Testis (tissue), 2 donors: Measurements from ENCODE around the gene ASIC2.

Source experiments
- POLR2A ChIP-seq: fragments of 450-650 bp; IDR thresholded peaks from one replicate; pipeline ENCODE4 v1.6.1; 2017; ENCODE audit warnings: antibody characterized with exemption, mild to moderate bottlenecking, moderate library complexity
- TF ChIP-seq, protein P1 (sequence below), 3 experiments: fragments of 450-650 bp in 2 of 3; fragments of 200-600 bp in 1 of 3; sonication (generic) in 1 of 3; IDR thresholded peaks; one replicate each; pipeline ENCODE4 v1.5.1; 2016 to 2019; ENCODE audit warnings: antibody characterized with exemption in 3 of 3, mild to moderate bottlenecking in 2 of 3, moderate library complexity in 1 of 3

- TF ChIP-seq, protein P1, sequence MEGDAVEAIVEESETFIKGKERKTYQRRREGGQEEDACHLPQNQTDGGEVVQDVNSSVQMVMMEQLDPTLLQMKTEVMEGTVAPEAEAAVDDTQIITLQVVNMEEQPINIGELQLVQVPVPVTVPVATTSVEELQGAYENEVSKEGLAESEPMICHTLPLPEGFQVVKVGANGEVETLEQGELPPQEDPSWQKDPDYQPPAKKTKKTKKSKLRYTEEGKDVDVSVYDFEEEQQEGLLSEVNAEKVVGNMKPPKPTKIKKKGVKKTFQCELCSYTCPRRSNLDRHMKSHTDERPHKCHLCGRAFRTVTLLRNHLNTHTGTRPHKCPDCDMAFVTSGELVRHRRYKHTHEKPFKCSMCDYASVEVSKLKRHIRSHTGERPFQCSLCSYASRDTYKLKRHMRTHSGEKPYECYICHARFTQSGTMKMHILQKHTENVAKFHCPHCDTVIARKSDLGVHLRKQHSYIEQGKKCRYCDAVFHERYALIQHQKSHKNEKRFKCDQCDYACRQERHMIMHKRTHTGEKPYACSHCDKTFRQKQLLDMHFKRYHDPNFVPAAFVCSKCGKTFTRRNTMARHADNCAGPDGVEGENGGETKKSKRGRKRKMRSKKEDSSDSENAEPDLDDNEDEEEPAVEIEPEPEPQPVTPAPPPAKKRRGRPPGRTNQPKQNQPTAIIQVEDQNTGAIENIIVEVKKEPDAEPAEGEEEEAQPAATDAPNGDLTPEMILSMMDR (IDR thresholded peaks at IDR 0.05), result no peak
- no peak for TF ChIP-seq POLR2A
These were observed 109.5 kb downstream of the ASIC2 start for GRCh38 chr17:33183487-33184026.
